Measurements from ENCODE around the gene RAD51AP2.
"Not testable (repeated sequence)": the region's sequence is repeated elsewhere in the genome, so short reads cannot be mapped to it uniquely, and the experiment has no call there.

Gene RAD51AP2

DNA sequence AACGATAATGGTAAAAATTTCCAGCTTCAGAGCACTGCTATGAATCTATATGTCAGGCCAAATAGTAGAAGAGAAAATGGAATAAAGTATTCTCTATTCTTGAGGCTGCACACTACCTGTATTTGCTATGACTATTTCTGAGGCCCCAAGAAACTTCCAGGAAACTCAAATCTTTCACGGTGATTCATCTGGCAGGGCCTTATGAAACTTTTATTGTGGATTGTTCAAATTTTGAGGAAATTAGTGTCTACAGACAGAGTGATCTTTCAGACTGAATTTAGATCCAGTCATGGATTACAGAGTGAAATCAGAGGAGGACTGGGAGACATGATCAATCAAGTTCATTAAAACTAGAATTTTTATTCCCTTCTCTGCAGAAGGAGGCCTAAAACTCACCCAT lies 18.2 kb upstream of the RAD51AP2 start:
- DNase-seq: no peak

DNA sequence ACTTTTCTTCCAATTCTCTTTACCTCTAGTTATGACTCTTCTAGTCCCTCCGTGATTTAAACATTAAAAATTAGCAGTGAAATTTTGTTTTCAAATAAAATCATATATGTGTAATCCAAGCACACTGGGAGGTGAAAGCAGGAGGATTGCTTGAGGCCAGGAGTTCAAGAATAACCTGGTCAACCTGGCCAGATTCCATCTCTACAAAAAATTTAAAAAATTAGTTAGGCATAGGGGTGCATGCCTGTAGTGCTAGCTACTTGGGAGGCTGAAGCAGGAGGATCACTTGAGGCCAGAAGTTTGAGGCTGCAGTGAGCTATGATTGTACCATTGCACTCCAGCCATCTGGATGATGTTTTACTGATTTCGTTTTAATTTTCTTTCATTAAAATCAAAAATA lies 15.3 kb upstream of the RAD51AP2 start:
- no peak for DNase-seq

DNA sequence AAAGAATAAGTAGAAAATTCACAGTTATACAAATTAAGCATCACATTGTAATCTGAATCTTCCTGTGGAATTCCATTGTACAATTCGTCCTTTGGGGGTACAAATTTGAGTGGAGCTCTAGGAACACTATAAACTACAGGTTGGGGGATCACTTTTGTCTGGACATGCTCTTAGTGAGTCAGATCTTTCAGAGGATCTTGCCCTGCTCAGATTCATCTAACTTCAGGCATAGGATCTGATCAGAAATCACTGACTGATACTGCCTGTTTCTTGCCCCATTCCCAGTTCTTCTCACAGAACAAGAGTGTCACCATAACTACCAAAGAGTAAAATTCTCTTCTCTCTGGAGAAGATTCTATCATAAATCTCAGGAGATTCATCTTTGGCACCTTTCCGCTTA lies 11.5 kb upstream of the RAD51AP2 start:
- no peak for DNase-seq

DNA sequence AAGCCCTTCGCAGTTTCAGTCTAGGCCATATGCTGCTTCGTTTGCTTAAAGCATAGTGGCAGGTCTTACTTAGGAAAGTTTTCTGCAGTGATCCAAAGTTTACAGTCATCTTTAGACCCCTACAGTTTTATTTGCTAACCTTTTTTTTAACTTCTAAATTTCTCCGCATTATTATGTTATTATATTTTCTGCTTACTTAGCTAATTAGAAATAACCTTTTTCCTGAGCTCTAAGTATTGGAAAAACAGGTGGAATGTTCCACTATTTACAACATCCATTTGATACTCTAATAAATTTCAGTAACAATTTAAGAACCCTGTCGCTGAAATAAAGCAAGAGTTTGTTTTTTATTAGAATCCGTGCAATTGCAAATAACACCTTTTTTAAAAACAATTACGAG lies 4.1 kb upstream of the RAD51AP2 start:
- DNase-seq: no peak

DNA sequence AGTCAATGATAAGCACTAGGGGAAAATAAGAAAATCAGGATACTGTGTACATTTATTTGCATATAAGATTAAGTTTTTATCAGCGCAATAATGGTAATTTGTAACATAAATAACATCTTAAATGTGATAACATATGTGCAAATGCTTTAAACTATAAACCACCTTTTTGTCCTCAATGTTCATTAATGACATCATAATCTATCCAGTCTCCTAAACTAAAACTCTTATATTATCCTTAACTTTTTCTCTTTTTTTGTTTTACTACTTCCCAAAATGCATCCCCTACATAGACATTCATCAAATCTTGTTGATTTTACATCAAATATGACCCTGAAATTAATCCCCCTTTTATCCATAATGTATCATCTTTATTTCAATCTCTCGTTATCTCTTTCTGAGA lies 3.4 kb upstream of the RAD51AP2 start:
- DNase-seq: no peak

DNA sequence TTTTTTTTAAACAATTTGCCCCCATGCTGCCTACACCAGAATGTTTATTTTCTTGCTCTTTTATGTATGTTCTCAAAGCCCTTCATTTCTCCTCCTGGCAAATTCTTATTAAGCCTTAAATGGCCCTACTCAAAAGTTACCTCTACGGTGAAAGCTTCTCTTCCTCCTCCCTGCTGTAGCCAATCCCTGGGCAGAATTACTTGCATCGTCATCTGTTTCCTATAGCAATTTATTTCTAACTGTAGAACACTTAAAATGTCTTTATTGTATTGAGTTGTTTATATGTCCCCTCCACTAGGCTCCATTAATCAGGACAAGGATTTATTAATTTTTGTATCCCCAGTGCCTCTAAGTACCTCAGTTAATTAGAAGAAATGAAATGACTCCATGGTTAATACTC lies 2.5 kb upstream of the RAD51AP2 start:
- no peak for DNase-seq

DNA sequence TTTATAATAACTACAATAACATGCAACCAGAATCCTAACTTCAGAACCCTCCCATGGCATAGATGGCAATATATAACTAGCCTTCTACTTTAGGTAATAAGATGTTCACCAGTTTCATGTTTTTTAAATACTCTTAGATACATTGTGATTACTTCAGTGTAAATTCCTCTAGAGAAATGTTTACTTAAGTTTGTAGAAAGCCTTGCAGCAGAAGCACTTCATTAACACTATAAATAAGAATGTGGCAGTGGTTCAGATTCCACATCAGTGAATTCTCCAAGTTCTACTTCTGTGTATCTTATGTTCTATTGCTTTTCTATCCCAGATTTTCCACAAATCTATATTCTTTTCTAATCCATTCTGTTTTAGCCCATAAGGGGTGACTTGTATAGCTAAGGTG lies 1.2 kb upstream of the RAD51AP2 start:
- no peak for DNase-seq

DNA sequence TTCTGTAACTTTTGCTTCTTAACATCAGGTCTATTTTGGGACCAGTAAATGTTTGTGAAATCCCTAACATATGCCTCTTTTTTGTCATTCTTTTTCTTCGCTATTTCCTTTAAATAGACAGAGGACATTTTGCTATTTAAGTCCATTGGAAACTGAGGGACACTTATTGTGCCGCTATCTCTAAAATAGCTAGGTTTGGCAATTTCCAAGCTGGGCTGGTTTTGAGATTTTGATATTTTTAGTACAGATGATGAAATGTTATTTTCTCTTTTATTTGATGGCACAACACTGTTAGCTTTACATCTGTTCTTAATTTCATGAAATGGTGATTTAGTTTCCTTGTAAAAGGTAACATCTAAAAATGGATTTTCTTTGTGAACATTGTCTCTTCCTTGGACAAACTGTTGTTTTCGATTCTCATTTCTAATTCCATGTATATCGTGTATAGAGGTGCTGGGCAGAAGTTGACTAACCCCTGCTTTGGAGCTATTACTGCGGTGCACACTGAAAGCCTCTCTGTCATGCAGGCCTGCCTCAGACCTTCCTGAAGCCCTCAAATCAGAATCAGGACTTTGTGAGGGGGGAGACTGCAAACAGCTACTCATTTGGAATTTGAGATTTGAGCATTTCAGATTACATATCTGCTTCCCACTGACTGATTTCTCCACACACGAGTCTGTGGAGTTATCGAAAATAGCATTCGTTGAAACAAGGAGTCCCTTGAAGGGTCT lies 594 bp downstream of the RAD51AP2 start:
- no peak for DNase-seq

DNA sequence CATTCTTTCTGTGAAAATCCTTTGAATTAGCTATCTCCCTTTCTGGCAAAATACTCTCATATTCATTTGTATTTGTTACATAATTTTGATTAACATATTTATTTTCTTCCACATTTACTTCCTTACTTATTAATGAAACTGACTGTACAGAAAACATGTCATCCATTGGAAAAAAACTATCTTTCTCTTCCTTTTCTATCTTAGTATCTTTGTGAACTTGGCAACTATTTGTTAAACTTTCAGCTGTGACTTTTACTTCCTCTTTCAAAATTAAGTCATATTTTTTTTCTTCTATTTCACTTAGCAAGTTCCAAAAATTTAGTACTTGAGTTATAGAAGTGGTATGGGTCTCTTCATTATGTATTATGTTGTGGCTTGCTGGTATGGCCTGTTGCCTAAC lies 2.6 kb downstream of the RAD51AP2 start:
- DNase-seq: no peak

DNA sequence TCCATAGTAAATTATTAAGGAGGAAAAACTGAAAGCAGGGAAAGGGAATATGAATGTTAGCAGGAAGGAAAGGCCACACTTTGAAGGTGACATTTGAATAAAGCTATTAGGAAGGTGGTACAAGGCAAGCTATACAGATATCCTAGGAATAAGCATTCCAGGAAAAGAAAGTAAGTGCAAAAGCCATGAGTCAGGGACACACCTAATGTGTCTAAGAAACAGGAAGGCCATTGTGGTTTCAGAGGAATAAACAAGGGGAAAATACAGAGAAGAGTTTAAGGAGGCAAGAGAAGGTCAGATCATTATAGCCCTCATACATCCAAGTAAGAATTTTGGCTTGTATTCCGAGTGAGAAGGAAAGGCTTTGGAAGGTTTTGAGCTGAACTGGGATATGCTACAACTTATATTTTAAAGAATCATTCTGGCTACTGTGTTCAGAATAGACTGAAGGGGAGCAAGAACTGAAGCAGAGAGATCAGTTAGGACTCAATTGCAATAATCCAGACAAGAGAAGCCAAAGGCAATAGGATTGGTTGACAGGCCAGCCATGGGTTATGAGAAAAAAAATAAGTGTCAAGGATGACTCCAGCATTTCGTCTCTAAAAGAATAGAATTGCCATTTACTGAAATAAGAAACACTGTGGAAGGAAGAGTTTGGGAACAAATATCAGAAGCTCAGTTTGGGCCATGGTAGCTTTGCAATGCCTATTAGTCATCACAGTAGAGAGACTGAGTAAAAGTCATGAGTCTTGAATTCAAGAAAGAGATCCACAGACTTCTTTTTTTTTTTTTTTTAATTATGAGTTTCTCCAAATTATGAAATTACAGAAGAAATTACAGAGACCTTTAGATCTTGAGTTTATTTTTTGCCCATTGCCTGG lies 11.3 kb downstream of the RAD51AP2 start:
- no peak for DNase-seq

DNA sequence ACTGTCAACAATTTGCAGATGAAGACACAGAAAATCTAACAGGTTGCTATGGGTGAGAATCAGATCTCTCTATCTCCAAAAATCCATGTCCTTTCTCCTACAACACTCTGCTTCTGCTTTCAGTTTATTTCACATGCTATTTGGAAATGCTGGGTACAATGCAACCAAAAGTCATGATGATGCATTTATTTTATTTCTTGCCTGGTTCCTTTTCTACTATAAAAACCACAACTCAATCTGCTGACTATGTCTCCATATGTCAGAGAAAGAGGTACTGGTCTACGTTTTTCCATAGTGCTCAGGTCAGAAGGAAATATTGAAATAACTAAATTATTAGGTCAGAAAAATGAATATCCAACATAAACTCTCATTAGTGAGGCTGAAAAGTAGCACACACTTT lies 20.5 kb downstream of the RAD51AP2 start:
- no peak for DNase-seq

DNA sequence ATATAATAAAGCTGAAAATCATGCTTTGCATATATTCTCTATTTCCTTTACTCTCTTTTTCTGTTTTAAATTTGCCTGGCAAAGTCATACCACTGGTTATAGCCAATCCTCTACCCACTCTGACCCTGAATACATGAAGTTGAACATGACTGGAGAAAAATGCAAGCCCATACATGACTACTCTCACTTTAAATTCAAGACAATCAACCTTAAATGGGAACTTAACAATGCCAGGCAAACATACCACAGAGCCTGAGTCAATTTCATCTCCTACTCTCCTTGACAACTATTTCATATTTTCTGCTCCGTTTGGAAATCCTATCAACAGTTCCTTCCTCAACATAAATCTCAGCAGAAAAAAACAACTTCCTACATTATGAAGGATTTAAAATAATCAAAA lies 22.6 kb downstream of the RAD51AP2 start:
- no peak for DNase-seq

DNA sequence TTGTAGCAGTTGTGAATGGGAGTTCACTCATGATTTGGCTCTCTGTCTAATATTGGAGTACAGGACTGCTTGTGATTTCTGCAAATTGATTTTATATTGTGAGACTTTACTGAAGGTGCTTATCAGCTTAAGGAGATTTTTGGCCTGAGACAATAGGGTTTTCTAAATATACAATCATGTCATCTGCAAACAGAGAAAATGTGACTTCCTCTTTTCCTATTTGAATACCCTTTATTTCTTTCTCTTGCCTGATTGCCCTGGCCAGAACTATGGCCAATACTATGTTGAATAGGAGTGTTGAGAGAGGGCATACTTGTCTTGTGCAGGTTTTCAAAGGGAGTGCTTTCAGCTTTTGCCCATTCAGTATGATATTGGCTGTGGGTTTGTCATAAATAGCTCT lies 28.1 kb downstream of the RAD51AP2 start:
- DNase-seq: not testable (repeated sequence)

DNA sequence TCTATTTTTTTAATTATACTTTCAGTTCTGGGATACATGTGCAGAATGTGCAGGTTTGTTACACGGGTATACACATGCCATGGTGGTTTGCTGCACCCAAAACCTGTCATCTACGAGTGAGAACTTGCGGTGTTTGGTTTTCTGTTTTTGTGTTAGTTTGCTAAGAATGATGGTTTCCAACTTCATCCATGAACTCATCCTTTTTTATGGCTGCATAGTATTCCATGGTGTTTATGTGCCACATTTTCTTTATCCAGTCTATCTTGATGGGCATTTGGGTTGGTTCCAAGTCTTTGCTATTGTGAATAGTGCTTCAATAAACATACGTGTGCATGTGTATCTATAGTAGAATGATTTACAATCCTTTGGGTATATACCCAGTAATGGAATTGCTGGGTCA lies 29.6 kb downstream of the RAD51AP2 start:
- DNase-seq: not testable (repeated sequence)

DNA sequence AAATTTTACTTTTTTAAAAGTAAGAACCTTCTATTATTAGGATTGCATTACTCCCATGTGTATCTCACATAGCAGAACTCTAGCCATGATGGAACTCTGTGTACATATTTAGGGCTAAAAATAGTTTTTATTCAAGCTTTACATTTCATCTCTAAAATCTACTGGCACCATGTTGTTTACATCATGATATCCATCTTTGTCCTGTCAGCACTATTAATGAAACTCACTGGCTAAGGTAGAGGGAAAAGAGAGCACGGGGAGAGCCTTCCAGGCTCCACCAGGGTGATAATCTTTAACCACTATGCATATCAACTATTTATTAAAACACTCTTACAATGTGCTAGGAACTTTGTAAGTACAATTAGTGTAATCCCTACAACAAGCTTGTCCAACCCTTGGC lies 34.7 kb downstream of the RAD51AP2 start:
- no peak for DNase-seq

DNA sequence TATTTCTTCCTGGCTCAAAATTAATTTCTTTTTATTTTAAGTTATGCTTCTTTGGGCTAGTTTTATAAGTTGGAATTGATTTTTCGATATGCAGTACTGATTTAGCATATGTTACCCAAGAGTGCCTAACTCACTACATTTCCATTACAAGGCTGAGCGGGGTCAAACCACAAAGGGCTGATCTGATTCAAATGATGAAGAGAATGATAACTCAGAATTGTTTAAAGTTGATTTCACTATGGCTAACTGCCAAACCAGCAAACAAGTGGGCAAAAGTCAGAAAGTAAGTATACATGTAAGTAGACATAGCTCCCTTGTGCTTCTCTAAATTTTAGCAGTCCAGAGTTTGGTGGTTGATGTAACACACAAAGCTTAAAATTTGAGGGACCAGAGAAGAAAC lies 35.6 kb downstream of the RAD51AP2 start:
- no peak for DNase-seq

DNA sequence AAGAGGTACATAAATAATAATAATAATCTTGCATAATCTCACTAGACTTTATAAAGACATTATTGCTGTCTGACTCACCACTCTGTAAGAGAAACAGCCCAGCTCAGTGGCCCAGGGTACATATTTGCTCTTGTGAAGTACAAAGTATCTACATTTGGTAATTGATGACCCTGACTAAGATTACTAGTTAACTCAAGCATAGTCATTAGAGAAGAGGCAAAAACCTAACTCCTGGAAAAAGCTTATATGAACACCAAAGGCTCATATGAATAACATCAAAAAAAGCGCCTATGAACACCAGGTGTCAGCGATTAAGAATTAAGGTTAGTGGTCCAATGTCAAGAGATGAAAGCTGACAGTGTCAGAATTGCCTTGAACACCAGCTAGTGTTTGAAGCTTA lies 38.4 kb downstream of the RAD51AP2 start:
- DNase-seq: no peak

DNA sequence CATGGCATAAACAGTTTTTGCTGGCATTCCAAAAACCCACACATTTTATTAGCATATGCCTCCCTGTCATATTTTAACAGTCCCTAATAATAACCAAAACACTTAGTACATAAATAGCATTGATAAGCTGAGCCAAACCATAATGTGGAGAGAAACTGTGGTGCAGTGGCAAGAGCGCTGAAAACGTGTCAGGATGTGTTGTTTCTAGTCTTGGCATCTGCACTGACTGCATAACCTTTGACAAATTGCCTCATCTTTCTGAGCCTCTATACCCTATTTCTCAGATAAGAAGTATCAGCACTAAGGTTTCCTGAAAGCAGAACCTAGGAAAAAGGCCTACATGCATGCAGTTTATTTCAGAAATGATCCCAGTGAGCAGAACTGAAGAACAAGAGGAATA lies 41.4 kb downstream of the RAD51AP2 start:
- no peak for DNase-seq

DNA sequence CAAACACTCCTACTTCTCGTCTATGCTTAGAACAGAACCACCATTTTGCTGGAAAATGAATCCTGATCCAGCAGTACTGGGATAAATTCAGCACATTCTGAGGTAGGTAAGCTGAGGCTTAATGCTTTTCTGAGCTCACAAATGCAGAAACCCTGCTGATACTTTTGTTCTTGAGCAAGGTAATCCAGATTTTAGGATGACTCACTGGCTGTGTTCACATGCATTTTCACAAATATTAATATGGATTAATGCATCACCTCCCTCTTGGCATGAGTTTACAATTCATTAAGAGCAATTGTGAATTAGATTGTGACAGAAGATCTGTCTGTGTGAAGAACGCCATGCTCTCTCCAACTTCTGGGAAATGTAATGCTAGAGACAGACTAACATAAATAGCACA lies 42.2 kb downstream of the RAD51AP2 start:
- no peak for DNase-seq

DNA sequence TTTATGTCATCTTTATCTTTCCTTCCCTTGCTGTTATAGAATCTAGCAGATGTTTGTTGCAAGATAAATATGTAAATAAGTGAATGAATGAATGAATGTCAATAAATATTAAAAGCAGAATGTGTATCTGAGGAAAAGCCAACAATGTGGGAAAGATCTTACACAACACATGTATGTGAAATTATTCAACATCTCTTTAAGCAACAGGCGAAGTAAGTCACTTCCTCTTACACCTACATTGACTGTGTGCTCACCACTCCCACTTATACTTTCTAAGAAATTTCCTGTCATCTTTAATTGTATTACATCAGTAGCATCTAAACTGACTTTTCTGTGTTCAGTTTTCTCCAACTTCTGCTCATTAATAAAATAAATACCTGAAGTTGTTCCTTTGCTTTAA lies 43.0 kb downstream of the RAD51AP2 start:
- DNase-seq: no peak

DNA sequence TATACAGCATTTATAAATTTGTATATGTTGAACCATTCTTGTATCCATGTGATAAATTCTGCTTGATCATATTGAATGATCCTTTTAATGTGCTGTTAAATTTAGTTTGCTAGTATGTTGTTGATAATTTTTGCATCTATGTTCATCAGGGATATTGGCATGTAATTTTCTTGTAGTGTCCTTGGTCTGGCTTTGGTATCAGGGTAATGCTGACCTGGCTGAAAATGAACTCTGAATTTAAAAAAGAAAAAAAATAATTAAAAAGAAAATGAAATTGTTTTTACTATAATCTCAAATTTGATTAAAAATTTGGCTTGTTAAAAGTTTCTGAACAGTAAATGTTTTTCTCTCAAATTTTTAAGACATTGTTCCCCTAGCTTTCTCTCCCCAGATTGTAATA lies 46.3 kb downstream of the RAD51AP2 start:
- no peak for DNase-seq

DNA sequence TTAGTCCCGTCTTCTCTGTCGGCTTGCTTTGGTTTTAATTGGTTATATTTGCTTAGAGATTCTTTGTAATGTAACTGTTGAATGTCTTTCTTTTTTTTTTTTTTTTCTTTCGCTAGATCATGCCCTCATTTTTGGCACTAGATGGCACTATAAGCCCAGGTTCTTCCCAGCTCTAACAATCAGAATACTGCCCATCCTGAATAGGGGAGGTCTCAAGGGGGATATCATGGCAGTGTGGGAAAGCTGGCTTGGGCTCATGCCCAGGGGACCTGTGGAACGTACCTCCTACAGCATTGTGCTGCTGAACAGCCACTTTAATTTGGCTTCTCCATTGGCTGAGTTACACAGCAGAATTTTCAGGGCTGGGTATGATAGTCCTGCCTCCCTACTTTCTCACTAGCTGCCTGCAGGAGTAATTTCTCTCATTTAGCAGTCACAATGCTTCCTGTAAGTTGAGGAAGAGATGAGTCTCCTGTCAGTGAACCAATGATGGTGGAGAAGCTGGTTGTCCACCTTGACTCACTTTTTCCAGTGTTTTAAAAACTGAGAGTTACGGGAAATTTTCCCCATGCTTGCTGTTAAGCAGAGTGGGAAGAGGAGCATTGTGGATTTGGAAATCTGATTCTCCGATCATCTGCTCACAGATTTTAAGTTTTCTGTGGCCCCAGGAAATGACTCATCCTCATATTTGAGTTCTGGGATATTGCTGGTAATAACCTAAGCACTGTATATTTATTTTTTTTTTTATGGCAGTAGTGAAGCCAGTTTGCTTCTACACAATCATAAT lies 47.2 kb downstream of the RAD51AP2 start:
- DNase-seq: no peak

DNA sequence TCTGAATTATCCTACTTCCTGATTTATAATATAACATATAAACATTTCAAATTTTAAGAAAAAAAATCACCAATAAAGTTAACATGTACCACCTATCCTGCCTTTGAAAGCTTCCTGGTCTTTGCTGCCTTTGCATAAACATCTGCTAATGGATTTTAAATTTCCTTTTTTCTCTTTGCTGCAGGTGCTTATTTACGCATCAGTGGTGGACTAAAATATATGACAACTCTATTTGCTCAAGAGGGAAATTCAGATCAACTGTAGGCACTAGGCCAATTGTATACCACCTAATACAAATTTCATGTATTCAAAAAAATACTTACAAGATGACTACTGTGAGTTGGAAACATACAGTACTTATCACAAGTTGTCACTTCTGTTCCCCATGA lies 57.2 kb downstream of the RAD51AP2 start:
- no peak for DNase-seq
